A549 (cell line): ENCODE data around the gene TMX3. TPM values are rescaled to one million over a fixed set of nuclear protein-coding genes. Genes with fewer than 3 reads are reported as not detected.

Source experiments
- ATAC-seq, 2 experiments: fragments of 200-7000 bp in 1 of 2; fragments of >200 bp in 1 of 2; cut with Nextera tagmentation in 1 of 2; cut with Tn5 transposase in 1 of 2; 3 replicates each; pipeline versions ENCODE4 v1.8.0 to v1.9.1; 2018 to 2020; ENCODE audit warnings: mild to moderate bottlenecking in 1 of 2, moderate library complexity in 1 of 2
- CTCF ChIA-PET: fragments of 300-600 bp; sonication (Branson Sonifier 250); formaldehyde crosslinking; extraction: SDS; loops from one replicate; lab custom pipeline; 2021; ENCODE audit warnings: antibody characterized with exemption, inconsistent platforms; lab: Yijun Ruan, JAX
- POLR2A ChIA-PET: fragments of 350-600 bp; formaldehyde crosslinking; extraction: SDS; loops from one replicate; lab custom pipeline; 2021; ENCODE audit warnings: antibody characterized with exemption, inconsistent platforms; lab: Yijun Ruan, JAX
- DNase-seq, 2 experiments: peaks; one replicate each; pipeline versions ENCODE4 v3.0.0 to v3.0.0-alpha.2; 2011 to 2016; ENCODE audit warnings: low read depth in 1 of 2, low spot score in 1 of 2
- FAIRE-seq: peaks from 2 replicates; lab custom pipeline; 2011; peaks lifted over from hg19 to GRCh38; lab: Jason Lieb, UNC
- H3K27ac ChIP-seq, 2 experiments: fragments of >200 bp; sonication (Bioruptor Twin); formaldehyde crosslinking; 3 replicates each; pipeline ENCODE4 v1.5.1; 2016 to 2017
- H3K4me1 ChIP-seq: fragments of >200 bp; sonication (Bioruptor Twin); formaldehyde crosslinking; 3 replicates; pipeline ENCODE4 v1.6.1; 2016
- H3K4me2 ChIP-seq: fragments of >200 bp; sonication (Bioruptor Twin); formaldehyde crosslinking; 3 replicates; pipeline ENCODE4 v1.6.1; 2016
- H3K4me3 ChIP-seq: fragments of >200 bp; sonication (Bioruptor Twin); formaldehyde crosslinking; 3 replicates; pipeline ENCODE4 v1.5.1; 2016
- H3K9me3 ChIP-seq: fragments of >200 bp; sonication (Bioruptor Twin); formaldehyde crosslinking; 3 replicates; pipeline ENCODE4 v1.6.1; 2016
- BHLHE40 ChIP-seq: IDR thresholded peaks from 2 replicates; pipeline ENCODE4 v1.6.1; 2012; ENCODE audit warnings: low read depth, low read length, inconsistent platforms
- CBX8 ChIP-seq: fragments of 200-600 bp; sonication (generic); IDR thresholded peaks from 2 replicates; pipeline ENCODE4 v1.6.1; 2016
- CEBPB ChIP-seq, 2 experiments: fragments of >200 bp in 1 of 2; sonication (Bioruptor Twin) in 1 of 2; formaldehyde crosslinking in 1 of 2; IDR thresholded peaks; 2 replicates each; pipeline ENCODE4 v1.6.1; 2012 to 2016
- CHD4 ChIP-seq: fragments of 200-600 bp; sonication (generic); IDR thresholded peaks from 2 replicates; pipeline ENCODE4 v1.6.1; 2016; ENCODE audit warnings: antibody characterized with exemption, mild to moderate bottlenecking, borderline replicate concordance
- CTCF ChIP-seq: fragments of >200 bp; sonication (Bioruptor Twin); formaldehyde crosslinking; IDR thresholded peaks from 3 replicates; pipeline ENCODE4 v1.5.1; 2016
- EP300 ChIP-seq, 2 experiments: fragments of >200 bp; sonication (Bioruptor Twin); formaldehyde crosslinking; IDR thresholded peaks; 2 replicates in 1 of 2; 3 replicates in 1 of 2; pipeline ENCODE4 v1.6.1; 2016 to 2017
- FOSB ChIP-seq: fragments of 250-450 bp; sonication (Bioruptor Pico); IDR thresholded peaks from 2 replicates; pipeline ENCODE4 v1.5.0; 2020; ENCODE audit warnings: mild to moderate bottlenecking, moderate library complexity
- HOXB5 ChIP-seq: fragments of 250-450 bp; sonication (Bioruptor Pico); IDR thresholded peaks from 2 replicates; pipeline ENCODE4 v1.5.0; 2020; ENCODE audit warnings: mild to moderate bottlenecking, moderate library complexity
- KDM1A ChIP-seq: fragments of 200-600 bp; sonication (generic); IDR thresholded peaks from 2 replicates; pipeline ENCODE4 v1.6.1; 2016; ENCODE audit warnings: low read depth, mild to moderate bottlenecking
- KDM5A ChIP-seq: fragments of 200-600 bp; sonication (generic); IDR thresholded peaks from 2 replicates; pipeline ENCODE4 v1.6.1; 2016; ENCODE audit warnings: antibody characterized with exemption, mild to moderate bottlenecking
- MAZ ChIP-seq: fragments of 150-350 bp; IDR thresholded peaks from 2 replicates; pipeline ENCODE4 v1.6.1; 2014; ENCODE audit warnings: antibody characterized with exemption, low read depth, low read length, borderline replicate concordance
- PHF8 ChIP-seq: fragments of 200-600 bp; sonication (generic); IDR thresholded peaks from 2 replicates; pipeline ENCODE4 v1.6.1; 2016; ENCODE audit warnings: low read depth, mild to moderate bottlenecking, antibody characterized with exemption, moderate library complexity, borderline replicate concordance
- RAD21 ChIP-seq, 2 experiments: fragments of >200 bp in 1 of 2; sonication (Bioruptor Twin) in 1 of 2; formaldehyde crosslinking in 1 of 2; IDR thresholded peaks in 1 of 2; conservative IDR thresholded peaks in 1 of 2; 2 replicates in 1 of 2; 3 replicates in 1 of 2; pipeline ENCODE4 v1.6.1; 2012 to 2018; ENCODE audit warnings: inconsistent platforms in 1 of 2
- REST ChIP-seq: fragments of 200-600 bp; sonication (generic); IDR thresholded peaks from 2 replicates; pipeline ENCODE4 v1.6.1; 2016; ENCODE audit warnings: antibody characterized with exemption, mild to moderate bottlenecking, moderate library complexity
- RFX5 ChIP-seq: fragments of 450-650 bp; IDR thresholded peaks from 2 replicates; pipeline ENCODE4 v1.7.1; 2014; ENCODE audit warnings: antibody characterized with exemption, mild to moderate bottlenecking, moderate library complexity
- SREBF2 ChIP-seq: fragments of 450-650 bp; IDR thresholded peaks from 2 replicates; pipeline ENCODE4 v1.6.1; 2014; ENCODE audit warnings: mild to moderate bottlenecking, moderate library complexity
- TFCP2L1 ChIP-seq: fragments of 250-450 bp; sonication (Bioruptor Pico); IDR thresholded peaks from 2 replicates; pipeline ENCODE4 v1.5.0; 2021; ENCODE audit warnings: mild to moderate bottlenecking
- USF2 ChIP-seq: fragments of 450-650 bp; IDR thresholded peaks from 2 replicates; pipeline ENCODE4 v1.6.1; 2014; ENCODE audit warnings: antibody characterized with exemption
- ZFP36 ChIP-seq: fragments of 450-650 bp; IDR thresholded peaks from 2 replicates; pipeline ENCODE4 v1.6.1; 2014; ENCODE audit warnings: borderline replicate concordance; ENCODE audit not compliant: partially characterized antibody
- WGBS: methylation state at CpG from one replicate; pipeline ENCODE4 v1.1.6; 2017; ENCODE audit errors: missing lambda C conversion rate; 5-methylcytosine and 5-hydroxymethylcytosine counted together
- polyA plus RNA-seq, 4 experiments: library from polyadenylated mRNA; depleted of rRNA in 3 of 4; stranded (reverse); fragments of >200 nt; fragmentation: RNase III in 1 of 4; extraction: RNeasy Plus Mini Kit Qiagen cat#74134 plus additional on column Dnase treatment in 1 of 4; gene quantifications; 2 replicates in 3 of 4; 3 replicates in 1 of 4; pipeline ENCODE4 v1.2.3, GENCODE V29; 2011 to 2017

Gene TMX3
- polyA plus RNA-seq, 2 of the 4 experiments (the other 2 are of a cell fraction): 29.6 to 49.8 TPM

- no peaks in the 10 kb centered on the region for H3K9me3 ChIP-seq
- POLR2A ChIA-PET: no interaction called here
- no peak overlapping the region for H3K4me3 ChIP-seq
- 100% methylated on average over 1 of the region's 1 CpG for WGBS
- no peaks in the 10 kb centered on the region for H3K4me1 ChIP-seq
- H3K4me2 ChIP-seq: no peak overlapping the region
- DNase-seq (no peak), FAIRE-seq (no peak), ATAC-seq (no peak)
- TF ChIP-seq CTCF: no peak
- CTCF ChIA-PET: no interaction called here
- no peak overlapping the region for H3K27ac ChIP-seq
These were observed 7.9 kb upstream of the TMX3 start for GRCh38 chr18:68722821-68723220.

- FAIRE-seq (no peak), ATAC-seq (no peak), DNase-seq (no peak)
- TF ChIP-seq CEBPB (IDR thresholded peaks at IDR 0.05) (no peak), RFX5 (no peak), EP300 (IDR thresholded peaks at IDR 0.05) (no peak), KDM5A (no peak), TFCP2L1 (no peak), CTCF (no peak), PHF8 (no peak), ZFP36 (no peak), FOSB (CRISPR knock-in tag) (no peak), KDM1A (no peak), CHD4 (no peak), CBX8 (no peak), REST (no peak), RAD21 (conservative IDR thresholded peaks at IDR 0.05 in 1 of 2, IDR thresholded peaks at IDR 0.05 in 1 of 2) (no peak), SREBF2 (no peak), MAZ (no peak), BHLHE40 (no peak), USF2 (no peak), HOXB5 (CRISPR knock-in tag) (no peak)
- 70% methylated on average over 8 of the region's 8 CpGs for WGBS
- ChIA-PET POLR2A (no interaction called here), CTCF (interaction anchor here (1.2 kb wide), 1 partner anchor 1206 kb away, joined by 4 read pairs; the partner anchor contains the start of gene DSEL)
- Histone ChIP-seq H3K4me1 (no peaks in the 10 kb centered on the region), H3K4me3 (no peak overlapping the region), H3K27ac (no peak overlapping the region), H3K9me3 (no peaks in the 10 kb centered on the region), H3K4me2 (no peak overlapping the region)
These were observed 7.0 kb upstream of the TMX3 start for GRCh38 chr18:68721681-68722583.
